Esophagus squamous epithelium (tissue), 4 donors: Measurements from ENCODE around the gene CLEC10A.

Experiments
- CTCF ChIP-seq, 6 experiments: fragments of 450-650 bp in 4 of 6; fragments of 200-600 bp in 2 of 6; sonication (generic) in 2 of 6; IDR thresholded peaks; one replicate each; pipeline ENCODE4 v1.5.1; 2016 to 2019; ENCODE audit warnings: antibody characterized with exemption in 6 of 6, mild to moderate bottlenecking in 4 of 6, moderate library complexity in 4 of 6
- POLR2A ChIP-seq, 4 donors: fragments of 450-650 bp; IDR thresholded peaks; one replicate each; pipeline ENCODE4 v1.6.1; 2017; ENCODE audit warnings: antibody characterized with exemption in 4 of 4, mild to moderate bottlenecking in 4 of 4, moderate library complexity in 3 of 4

- TF ChIP-seq CTCF (IDR thresholded peaks at IDR 0.05) (no peak), POLR2A (IDR thresholded peaks at IDR 0.05) (no peak)
Observed at GRCh38 chr17:7114875-7115614, 35.0 kb upstream of the CLEC10A start.
